ENCODE measurements around the gene RNASEH2B.

Gene RNASEH2B

GRCh38 chr13:50945669-50946068 is 36.1 kb downstream of the RNASEH2B start:
- FAIRE-seq, result no peak

- no peak for FAIRE-seq
Observed at GRCh38 chr13:50948601-50949000, 39.0 kb downstream of the RNASEH2B start.

DNA sequence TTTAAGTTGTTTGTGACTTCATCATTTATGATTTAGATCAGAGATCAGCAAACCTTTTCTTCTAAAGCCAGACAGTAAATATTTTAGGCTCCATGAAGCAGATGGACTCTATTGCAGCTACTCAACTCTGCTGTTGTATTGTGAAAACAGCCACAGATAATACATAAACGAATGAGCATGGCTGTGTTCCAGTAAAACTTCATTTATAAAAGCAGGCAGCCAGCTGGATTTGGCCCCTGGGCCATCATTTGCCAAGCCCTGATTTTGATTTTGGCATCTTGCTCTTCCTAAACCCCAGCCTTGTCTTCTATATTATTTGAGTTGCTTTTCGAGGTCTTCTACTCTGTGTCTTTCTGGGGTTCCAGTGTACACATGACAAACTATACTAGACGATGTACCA is 41.3 kb downstream of the RNASEH2B start:
- no peak for FAIRE-seq

DNA sequence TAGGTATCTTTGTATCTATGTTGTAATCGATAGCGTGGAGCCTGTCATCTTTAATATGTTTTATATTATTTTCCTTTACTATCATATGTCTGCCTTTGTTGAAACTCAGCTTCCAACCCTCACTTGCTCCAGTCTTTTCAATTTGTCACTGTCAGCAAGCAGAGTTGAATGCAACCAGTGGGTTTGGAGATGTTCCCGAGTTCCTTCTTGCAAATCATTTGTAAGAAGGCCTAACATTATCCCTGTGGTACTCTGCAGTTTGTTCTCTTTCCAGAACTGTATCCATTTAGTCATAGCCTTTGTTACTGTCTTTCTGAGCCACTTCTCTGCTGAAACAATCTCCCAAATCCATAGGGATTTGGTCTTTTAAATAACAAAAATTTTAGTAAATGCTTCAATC is 41.8 kb downstream of the RNASEH2B start:
- FAIRE-seq, result no peak

DNA sequence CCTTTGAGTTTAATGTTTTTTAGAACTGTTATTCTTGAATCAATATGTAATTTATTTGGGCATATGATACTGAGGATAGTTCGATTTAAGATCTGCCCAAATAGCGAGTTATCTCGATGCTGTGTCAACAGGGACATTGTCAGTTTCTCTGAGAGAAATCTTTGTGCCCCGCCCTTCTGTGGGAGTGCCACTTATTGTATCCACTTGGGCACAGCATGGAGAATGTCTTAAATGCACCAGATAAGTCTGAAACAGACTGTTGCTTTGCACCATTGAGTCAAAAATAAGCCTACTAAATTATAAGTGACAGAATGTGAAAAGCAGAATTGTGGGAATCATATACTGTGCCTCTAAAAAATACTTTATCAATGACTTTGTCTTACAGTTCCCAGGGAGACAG is 45.6 kb downstream of the RNASEH2B start:
- no peak for FAIRE-seq

DNA sequence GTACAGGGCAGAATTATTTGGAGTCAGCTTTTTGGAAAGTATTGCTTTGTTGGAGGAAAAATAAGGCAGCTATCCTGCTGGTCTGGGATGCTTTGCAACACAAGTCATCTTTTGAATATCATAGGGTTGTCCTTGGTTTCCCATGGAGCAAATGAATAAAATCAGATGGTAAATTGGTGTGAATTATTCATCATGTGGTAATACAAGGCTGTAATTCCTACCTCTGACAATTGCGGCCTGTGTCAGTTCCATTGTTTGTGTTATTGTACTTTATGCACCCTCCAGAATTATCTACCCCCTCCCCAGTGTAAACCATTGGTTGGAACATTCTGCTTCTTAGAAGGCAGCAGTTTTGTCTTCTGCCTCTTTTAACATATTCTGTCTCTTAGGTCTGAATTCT is 46.2 kb downstream of the RNASEH2B start:
- FAIRE-seq, result no peak

- FAIRE-seq, result no peak
Observed at GRCh38 chr13:50957620-50958019, 48.0 kb downstream of the RNASEH2B start.

DNA sequence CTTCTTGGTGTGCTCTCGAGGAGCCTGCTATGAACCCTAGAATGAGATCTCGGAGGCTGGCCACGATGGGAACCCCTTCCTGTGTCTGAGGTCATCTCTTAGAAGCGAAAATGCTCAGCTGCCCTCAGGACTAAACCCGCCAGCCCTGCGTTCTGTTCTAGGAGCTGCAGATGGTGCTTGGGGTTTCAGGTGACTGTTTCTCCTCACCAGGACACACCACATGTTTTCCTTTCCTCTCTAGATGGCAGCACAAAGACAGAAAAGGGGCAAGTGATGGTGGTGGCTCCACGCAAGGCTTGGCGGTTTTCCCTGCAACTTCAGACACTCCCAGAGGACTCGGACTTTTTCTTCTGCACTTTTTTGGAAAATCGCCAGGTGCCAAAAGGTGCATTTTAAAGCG is 60.1 kb downstream of the RNASEH2B start:
- no peak for FAIRE-seq

DNA sequence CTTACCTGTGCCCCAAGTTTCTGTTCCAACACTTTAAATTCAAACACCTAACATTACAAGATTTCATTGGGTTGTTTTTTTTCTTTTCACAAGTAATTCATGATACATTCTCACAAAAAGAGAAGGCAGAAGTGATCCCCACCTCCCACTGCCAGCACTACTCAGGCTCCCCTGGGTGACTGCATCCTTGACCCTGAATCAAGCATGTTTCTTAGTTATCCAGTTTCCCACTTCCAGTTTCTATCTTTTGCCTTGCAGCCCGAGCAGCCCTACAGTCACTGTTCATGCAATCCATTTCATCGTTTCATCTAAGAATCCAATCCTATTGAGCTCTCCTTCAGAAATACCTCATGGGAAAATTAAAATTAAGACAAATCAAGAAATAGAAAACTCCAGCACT is 61.4 kb downstream of the RNASEH2B start:
- no peak for FAIRE-seq

- FAIRE-seq, result no peak
Observed at GRCh38 chr13:50974268-50974667, 64.7 kb downstream of the RNASEH2B start.

DNA sequence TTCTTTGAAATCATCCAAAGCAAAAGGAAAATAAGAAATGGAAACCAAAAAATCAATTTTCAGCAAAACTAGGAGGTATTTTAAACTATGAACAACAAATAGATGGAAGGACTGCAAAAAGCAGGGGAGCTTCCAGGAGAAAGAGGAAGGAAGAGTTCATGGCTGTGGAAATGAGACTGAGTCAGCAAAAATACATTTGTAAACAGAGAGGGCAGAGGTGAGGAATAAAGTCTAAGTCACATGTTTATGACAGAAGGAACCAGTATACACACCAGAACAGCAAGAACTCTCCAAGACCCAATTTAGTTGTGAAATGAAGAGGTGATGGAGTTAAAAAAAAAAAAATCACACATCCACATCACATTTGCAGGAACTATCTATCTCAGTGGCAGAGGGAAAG is 69.6 kb downstream of the RNASEH2B start:
- FAIRE-seq, result no peak

DNA sequence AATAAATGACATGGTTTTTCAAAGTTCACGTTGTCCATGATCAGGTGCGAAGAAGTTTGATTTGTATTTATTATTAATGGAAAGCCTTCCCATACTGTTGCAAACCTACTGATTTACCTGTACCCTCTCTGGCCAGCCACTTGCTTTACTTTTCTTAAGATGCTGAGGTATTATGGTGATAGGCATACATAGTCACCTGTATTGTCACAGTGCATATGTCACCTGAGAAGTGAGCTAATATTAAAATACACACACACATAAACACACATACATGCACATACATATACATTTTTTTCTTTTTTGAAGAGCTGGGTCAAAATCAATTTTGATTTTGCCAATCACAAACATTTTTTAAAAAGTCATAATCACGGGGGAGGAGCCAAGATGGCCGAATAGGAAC is 72.1 kb downstream of the RNASEH2B start:
- FAIRE-seq, result no peak

DNA sequence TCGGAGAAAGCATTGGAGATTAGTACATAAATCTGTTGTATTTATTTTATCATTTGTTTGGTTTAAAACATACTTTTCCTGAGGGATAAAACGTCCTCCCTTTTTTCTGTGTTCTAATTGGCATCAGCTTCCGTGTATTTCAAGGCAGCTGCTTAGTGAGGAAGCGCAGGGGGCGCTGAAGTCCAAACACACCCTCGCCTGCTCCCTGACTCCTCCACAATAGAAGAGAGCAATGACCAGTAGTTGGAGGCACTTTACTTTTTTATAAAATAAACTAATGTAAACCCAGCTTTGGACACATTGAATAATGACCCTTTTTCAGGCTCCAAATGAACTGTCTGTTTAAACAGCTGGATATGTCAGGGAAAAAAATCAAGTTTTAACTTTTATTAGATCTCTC is 79.9 kb downstream of the RNASEH2B start:
- FAIRE-seq, result no peak

- FAIRE-seq, result no peak
Observed at GRCh38 chr13:50990065-50990817, 80.7 kb downstream of the RNASEH2B start.

GRCh38 chr13:50990818-50991506 is 81.4 kb downstream of the RNASEH2B start:
- FAIRE-seq, result no peak

GRCh38 chr13:50991579-50992521 is 82.3 kb downstream of the RNASEH2B start:
- no peak for FAIRE-seq

DNA sequence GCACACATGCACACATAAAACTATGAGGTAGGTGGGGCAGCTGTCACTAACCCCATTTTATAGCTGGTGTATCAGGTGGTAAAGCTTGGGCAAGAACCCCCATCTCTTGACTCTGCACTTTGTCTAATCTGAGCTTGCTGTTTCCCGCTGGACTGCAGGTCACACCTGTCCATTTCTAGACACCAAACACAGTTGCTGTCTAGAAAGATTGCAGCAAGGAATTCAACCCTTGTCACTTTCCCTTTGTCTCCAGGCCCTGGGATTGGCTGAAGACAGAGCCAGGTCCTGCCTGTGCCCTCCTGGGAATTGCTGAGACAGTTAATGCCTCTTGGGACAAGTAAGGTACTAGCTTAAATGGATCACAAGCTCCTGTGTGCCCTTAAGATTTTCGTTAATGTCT is 83.8 kb downstream of the RNASEH2B start:
- no peak for FAIRE-seq

GRCh38 chr13:50993934-50994333 is 84.3 kb downstream of the RNASEH2B start:
- FAIRE-seq, result no peak

GRCh38 chr13:50994651-50995050 is 85.1 kb downstream of the RNASEH2B start:
- FAIRE-seq, result no peak

GRCh38 chr13:50995854-50996253 is 86.3 kb downstream of the RNASEH2B start:
- FAIRE-seq, result no peak

- FAIRE-seq, result no peak
Observed at GRCh38 chr13:50998326-50998725, 88.7 kb downstream of the RNASEH2B start.

- FAIRE-seq, result no peak
Observed at GRCh38 chr13:50999641-51000040, 90.0 kb downstream of the RNASEH2B start.

- FAIRE-seq, result no peak
Observed at GRCh38 chr13:51000061-51000460, 90.5 kb downstream of the RNASEH2B start.

Data from TTC549 (cell line).